Breast epithelium (tissue), 4 donors: ENCODE data around the gene ARIH1. TPM values are rescaled to one million over a fixed set of nuclear protein-coding genes. Genes with fewer than 3 reads are reported as not detected.
A peak's percentile ranks its signal among the peaks of the same experiment; 100 is the strongest.
"Not testable (repeated sequence)": the region's sequence is repeated elsewhere in the genome, so short reads cannot be mapped to it uniquely, and the experiment has no call there.

Experiments
- DNase-seq, 2 donors: peaks; one replicate each; pipeline ENCODE4 v3.0.0-alpha.2; 2019; ENCODE audit warnings: low spot score in 2 of 2
- H3K27ac ChIP-seq, 2 donors: fragments of 200-600 bp; sonication (generic) in 1 of 2; one replicate each; pipeline ENCODE4 v1.5.1; 2016 to 2019; ENCODE audit warnings: mild to moderate bottlenecking in 1 of 2
- H3K27me3 ChIP-seq, 2 donors: fragments of 200-600 bp; sonication (generic) in 1 of 2; one replicate each; pipeline versions ENCODE4 v1.5.1 to v1.6.0; 2017 to 2019; ENCODE audit warnings: control low read depth in 1 of 2, mild to moderate bottlenecking in 1 of 2
- H3K36me3 ChIP-seq: fragments of 200-600 bp; one replicate; pipeline ENCODE4 v1.5.1; 2019
- H3K4me1 ChIP-seq, 2 donors: fragments of 200-600 bp; sonication (generic); one replicate each; pipeline ENCODE4 v1.5.1; 2016 to 2019; ENCODE audit warnings: control low read depth in 1 of 2
- H3K4me3 ChIP-seq, 3 donors: fragments of 200-600 bp; sonication (generic); 1 replicate in 2 of 3; 2 replicates in 1 of 3; pipeline ENCODE4 v1.5.1; 2016 to 2019; ENCODE audit warnings: mild to moderate bottlenecking in 3 of 3, moderate library complexity in 2 of 3
- H3K9me3 ChIP-seq, 2 donors: fragments of 200-600 bp; sonication (generic) in 1 of 2; one replicate each; pipeline ENCODE4 v1.5.1; 2016 to 2019; ENCODE audit warnings: control low read depth in 1 of 2
- CTCF ChIP-seq, 3 donors: fragments of 450-650 bp; IDR thresholded peaks; one replicate each; pipeline ENCODE4 v1.5.1; 2016 to 2017; ENCODE audit warnings: antibody characterized with exemption in 3 of 3, mild to moderate bottlenecking in 3 of 3, moderate library complexity in 3 of 3
- POLR2A ChIP-seq: fragments of 450-650 bp; IDR thresholded peaks from one replicate; pipeline ENCODE4 v1.6.1; 2016; ENCODE audit warnings: antibody characterized with exemption, mild to moderate bottlenecking, moderate library complexity
- POLR2AphosphoS5 ChIP-seq, 3 donors: sonication (generic); formaldehyde crosslinking; IDR thresholded peaks; one replicate each; pipeline ENCODE4 v1.6.1; 2017; ENCODE audit warnings: antibody characterized with exemption in 3 of 3
- intact Hi-C: fragments of 100-400 bp; cut with DNase I; formaldehyde crosslinking; loops from one replicate; pipeline ENCODE4 v1.15.1; 2023; ENCODE audit warnings: low total_unique reads
- total RNA-seq, 3 donors: library from RNA; depleted of rRNA; stranded (reverse); fragments of >200 nt; gene quantifications; one replicate each; pipeline ENCODE4 v1.1.0, GENCODE V29; 2016

The ARIH1 gene
- total RNA-seq, 3 donors from 2014 or later: 54.1 to 106 (median 61.1) TPM

- Histone ChIP-seq H3K4me3 (no peak overlapping the region), H3K4me1 (no peaks in the 10 kb centered on the region), H3K27ac (no peak overlapping the region), H3K9me3 (no peaks in the 10 kb centered on the region), H3K27me3 (no peaks in the 10 kb centered on the region), H3K36me3 (no peaks in the 10 kb centered on the region)
- TF ChIP-seq CTCF (IDR thresholded peaks at IDR 0.05) (peak in 2 of 3 donors; percentile 36 to 48), POLR2A (no peak)
- intact Hi-C loops: no loop called here
- no peak for DNase-seq
Measured at GRCh38 chr15:72599855-72600464, 125.8 kb downstream of the ARIH1 start.

- Histone ChIP-seq H3K36me3 (no peaks in the 10 kb centered on the region), H3K9me3 (no peaks in the 10 kb centered on the region), H3K4me1 (no peaks in the 10 kb centered on the region), H3K4me3 (no peak overlapping the region), H3K27me3 (no peaks in the 10 kb centered on the region), H3K27ac (no peak overlapping the region)
- intact Hi-C loops: no loop called here
- DNase-seq: no peak
- TF ChIP-seq POLR2AphosphoS5 (IDR thresholded peaks at IDR 0.05): no peak
- TF ChIP-seq POLR2A: no peak
- no peak for TF ChIP-seq CTCF (IDR thresholded peaks at IDR 0.05)
Measured at GRCh38 chr15:72604794-72605193, 130.7 kb downstream of the ARIH1 start.

- intact Hi-C loops: loop anchor here (2.0 kb wide), 1 partner anchor 57 kb away; no protein-coding TSS in a partner anchor
- H3K4me3 ChIP-seq, H3K4me1 ChIP-seq, H3K27ac ChIP-seq, H3K36me3 ChIP-seq, DNase-seq, H3K9me3 ChIP-seq, H3K27me3 ChIP-seq: not testable (repeated sequence)
Measured at GRCh38 chr15:72608084-72608483, 134.0 kb downstream of the ARIH1 start.

- DNase-seq: no peak
- TF ChIP-seq POLR2AphosphoS5 (IDR thresholded peaks at IDR 0.05): no peak
- TF ChIP-seq CTCF (IDR thresholded peaks at IDR 0.05): no peak
- no peak for TF ChIP-seq POLR2A
- intact Hi-C loops: loop anchor here (2.0 kb wide), 1 partner anchor 59 kb away; no protein-coding TSS in a partner anchor
Measured at GRCh38 chr15:72609862-72610261, 135.7 kb downstream of the ARIH1 start.

GRCh38 chr15:72612324-72612723 is 138.2 kb downstream of the ARIH1 start:
- H3K9me3 ChIP-seq, intact Hi-C loops, DNase-seq: not testable (repeated sequence)

More at GRCh38 chr15:72609862-72610261, 135.7 kb downstream of the ARIH1 start:
- no peaks in the 10 kb centered on the region for H3K27me3 ChIP-seq
- H3K4me3 ChIP-seq: no peak overlapping the region
- H3K9me3 ChIP-seq: no peaks in the 10 kb centered on the region
- H3K4me1 ChIP-seq: no peaks in the 10 kb centered on the region
- no peak overlapping the region for H3K27ac ChIP-seq
- no peaks in the 10 kb centered on the region for H3K36me3 ChIP-seq

GRCh38 chr15:72614810-72615532 is 140.8 kb downstream of the ARIH1 start:
- DNase-seq: no peak

More at GRCh38 chr15:72612324-72612723, 138.2 kb downstream of the ARIH1 start:
- H3K4me3 ChIP-seq, H3K27me3 ChIP-seq, H3K36me3 ChIP-seq, H3K4me1 ChIP-seq, H3K27ac ChIP-seq: not testable (repeated sequence)

GRCh38 chr15:72615533-72616233 is 141.6 kb downstream of the ARIH1 start:
- H3K27ac ChIP-seq, H3K4me3 ChIP-seq, H3K9me3 ChIP-seq, H3K27me3 ChIP-seq, DNase-seq, H3K36me3 ChIP-seq, intact Hi-C loops, H3K4me1 ChIP-seq: not testable (repeated sequence)

More at GRCh38 chr15:72614810-72615532, 140.8 kb downstream of the ARIH1 start:
- no peaks in the 10 kb centered on the region for H3K4me1 ChIP-seq
- intact Hi-C loops: no loop called here
- no peaks in the 10 kb centered on the region for H3K36me3 ChIP-seq
- no peak for TF ChIP-seq POLR2A
- TF ChIP-seq CTCF (IDR thresholded peaks at IDR 0.05): no peak
- TF ChIP-seq POLR2AphosphoS5 (IDR thresholded peaks at IDR 0.05): no peak
- no peaks in the 10 kb centered on the region for H3K27me3 ChIP-seq
- no peak overlapping the region for H3K27ac ChIP-seq
- H3K4me3 ChIP-seq: no peak overlapping the region
- no peaks in the 10 kb centered on the region for H3K9me3 ChIP-seq
